Prostate gland (tissue), 2 donors: ENCODE data around the gene AGK.

Experiments
- CTCF ChIP-seq, 4 experiments: fragments of 200-600 bp in 2 of 4; fragments of 450-650 bp in 2 of 4; sonication (generic) in 2 of 4; IDR thresholded peaks; 1 replicate in 3 of 4; 2 replicates in 1 of 4; pipeline ENCODE4 v1.5.1; 2016 to 2019; ENCODE audit warnings: antibody characterized with exemption in 4 of 4, mild to moderate bottlenecking in 2 of 4, moderate library complexity in 2 of 4
- POLR2A ChIP-seq: fragments of 450-650 bp; IDR thresholded peaks from one replicate; pipeline ENCODE4 v1.6.1; 2016; ENCODE audit warnings: antibody characterized with exemption, mild to moderate bottlenecking

GRCh38 chr7:141641876-141642275 is 90.7 kb downstream of the AGK start:
- no peak for TF ChIP-seq CTCF (IDR thresholded peaks at IDR 0.05)
- TF ChIP-seq POLR2A = no peak
